ENCODE results near the gene CENPH.
"Not testable (repeated sequence)": the region's sequence is repeated elsewhere in the genome, so short reads cannot be mapped to it uniquely, and the experiment has no call there.

The CENPH gene

DNA sequence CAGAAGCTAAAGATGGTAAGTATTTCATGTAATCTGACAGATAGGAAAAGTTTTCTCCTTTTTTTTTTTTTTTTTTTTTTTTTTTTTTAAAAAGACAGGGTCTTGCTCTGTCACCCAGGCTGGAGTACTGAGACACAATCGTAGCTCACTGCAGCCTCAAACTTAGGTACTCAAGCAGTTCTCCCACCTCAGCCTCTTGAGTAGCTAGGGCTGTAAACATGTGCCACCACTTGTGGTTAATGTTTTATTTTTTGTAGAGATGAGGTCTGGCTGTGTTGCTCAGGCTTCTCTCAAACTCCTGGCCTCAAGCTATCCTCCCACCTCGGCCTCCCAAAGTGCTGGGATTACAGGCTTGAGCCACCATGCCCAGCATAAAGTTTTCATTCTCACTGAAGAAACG is 63.1 kb downstream of the CENPH start:
- no peak for DNase-seq (ENCODE audit: low spot score)

DNA sequence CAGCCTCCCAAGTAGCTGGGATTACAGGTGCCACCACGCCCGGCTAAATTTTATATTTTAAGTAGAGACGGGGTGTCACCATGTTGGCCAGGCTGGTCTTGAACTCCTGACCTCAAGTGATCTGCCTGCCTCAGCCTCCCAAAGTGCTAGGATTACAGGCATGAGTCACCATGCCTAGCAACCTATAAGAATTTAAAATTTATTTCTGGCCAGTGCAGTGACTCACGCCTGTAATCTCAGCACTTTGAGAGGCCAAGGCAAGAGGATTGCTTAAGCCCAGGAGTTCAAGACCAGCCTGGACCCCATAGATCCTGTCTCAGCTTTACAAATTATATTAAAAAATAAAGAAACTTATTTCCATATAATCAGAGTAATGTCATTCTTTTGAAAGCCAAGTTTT is 66.6 kb downstream of the CENPH start:
- not testable (repeated sequence) for DNase-seq (ENCODE audit: low spot score)

GRCh38 chr5:69257577-69257976 is 68.2 kb downstream of the CENPH start:
- DNase-seq (ENCODE audit: low spot score): no peak
